Loucy (cell line): ENCODE results near the gene SH3RF2.
"Not testable (repeated sequence)": the region's sequence is repeated elsewhere in the genome, so short reads cannot be mapped to it uniquely, and the experiment has no call there.

Experiments
- H2AFZ ChIP-seq: fragments of 200-600 bp; sonication (generic); 2 replicates; pipeline ENCODE4 v1.6.0; 2016; ENCODE audit warnings: antibody characterized with exemption, mild to moderate bottlenecking, low read length, moderate library complexity
- H3F3A ChIP-seq: fragments of 200-600 bp; 2 replicates; pipeline ENCODE4 v1.6.0; 2016; ENCODE audit warnings: antibody characterized with exemption, low read depth, mild to moderate bottlenecking
- H3K27me3 ChIP-seq: fragments of 200-600 bp; sonication (generic); 2 replicates; pipeline ENCODE4 v1.6.1; 2014; ENCODE audit warnings: low read length, mild to moderate bottlenecking; ENCODE audit not compliant: insufficient read depth, poor library complexity, severe bottlenecking
- H3K36me3 ChIP-seq: fragments of 200-600 bp; sonication (generic); 2 replicates; pipeline ENCODE4 v1.6.1; 2016; ENCODE audit warnings: low read length; ENCODE audit not compliant: insufficient read depth
- H3K4me1 ChIP-seq: fragments of 200-600 bp; sonication (generic); 2 replicates; pipeline ENCODE4 v1.5.1; 2014; ENCODE audit warnings: low read length, mild to moderate bottlenecking; ENCODE audit not compliant: insufficient read depth, poor library complexity, severe bottlenecking
- H3K4me2 ChIP-seq: fragments of 200-600 bp; sonication (generic); 2 replicates; pipeline ENCODE4 v1.6.0; 2014; ENCODE audit warnings: antibody characterized with exemption, low read length, low read depth, mild to moderate bottlenecking; ENCODE audit not compliant: poor library complexity, severe bottlenecking
- H3K4me3 ChIP-seq: fragments of 200-600 bp; sonication (generic); 2 replicates; pipeline ENCODE4 v1.5.1; 2014; ENCODE audit warnings: low read length, mild to moderate bottlenecking, mixed read lengths; ENCODE audit not compliant: poor library complexity, severe bottlenecking
- H3K79me2 ChIP-seq: fragments of 200-600 bp; sonication (generic); 2 replicates; pipeline ENCODE4 v1.6.1; 2014; ENCODE audit warnings: low read length; ENCODE audit not compliant: insufficient read depth
- H3K9ac ChIP-seq: fragments of 200-600 bp; sonication (generic); 2 replicates; pipeline ENCODE4 v1.6.0; 2014; ENCODE audit warnings: mild to moderate bottlenecking, low read depth, low read length, moderate library complexity; ENCODE audit not compliant: poor library complexity, severe bottlenecking
- H3K9me2 ChIP-seq: fragments of 200-600 bp; sonication (generic); replicated peaks from 2 replicates; pipeline ENCODE4 v1.6.1; 2016; ENCODE audit warnings: low read depth, low read length, mixed read lengths
- H3K9me3 ChIP-seq: fragments of 200-600 bp; sonication (generic); 2 replicates; pipeline ENCODE4 v1.6.1; 2014; ENCODE audit warnings: mild to moderate bottlenecking, antibody characterized with exemption, low read length, low read depth; ENCODE audit not compliant: insufficient read depth
- H4K20me1 ChIP-seq: fragments of 200-600 bp; sonication (generic); 2 replicates; pipeline ENCODE4 v1.6.0; 2014; ENCODE audit warnings: antibody characterized with exemption, low read length, mild to moderate bottlenecking; ENCODE audit not compliant: insufficient read depth, poor library complexity, severe bottlenecking
- CTCF ChIP-seq: fragments of 200-600 bp; sonication (generic); conservative IDR thresholded peaks from 2 replicates; pipeline ENCODE4 v1.5.1; 2014; ENCODE audit warnings: mild to moderate bottlenecking, antibody characterized with exemption, low read length
- EZH2phosphoT487 ChIP-seq: fragments of 200-600 bp; IDR thresholded peaks from 2 replicates; pipeline ENCODE4 v1.6.1; 2018; ENCODE audit warnings: antibody characterized with exemption, mild to moderate bottlenecking, moderate library complexity, borderline replicate concordance

The SH3RF2 gene

GRCh38 chr5:145991044-145991575 is 54.7 kb downstream of the SH3RF2 start:
- no peak for TF ChIP-seq EZH2phosphoT487
- TF ChIP-seq CTCF, result no peak
- no peaks in the 10 kb centered on the region for H3K27me3 ChIP-seq
- H3F3A ChIP-seq, result no peaks in the 10 kb centered on the region
- H3K9ac ChIP-seq, result no peak overlapping the region
- H3K36me3 ChIP-seq, result no peaks in the 10 kb centered on the region
- H3K4me1 ChIP-seq, result no peaks in the 10 kb centered on the region
- H3K9me2 ChIP-seq, result no peaks in the 10 kb centered on the region
- no peak overlapping the region for H2AFZ ChIP-seq
- no peaks in the 10 kb centered on the region for H3K9me3 ChIP-seq
- no peaks in the 10 kb centered on the region for H3K79me2 ChIP-seq
- no peak overlapping the region for H3K4me2 ChIP-seq
- H3K4me3 ChIP-seq, result no peak overlapping the region
- no peaks in the 10 kb centered on the region for H4K20me1 ChIP-seq

- not testable (repeated sequence) for H3K4me3 ChIP-seq, H3K36me3 ChIP-seq, H3K79me2 ChIP-seq, H4K20me1 ChIP-seq, H3K4me2 ChIP-seq, H2AFZ ChIP-seq, H3K4me1 ChIP-seq, H3K27me3 ChIP-seq, H3K9me2 ChIP-seq, H3K9me3 ChIP-seq, H3F3A ChIP-seq, H3K9ac ChIP-seq
Measured at GRCh38 chr5:145993538-145993937, 57.2 kb downstream of the SH3RF2 start.

GRCh38 chr5:145996135-145996534 is 59.8 kb downstream of the SH3RF2 start:
- H3K36me3 ChIP-seq, result no peaks in the 10 kb centered on the region
- no peaks in the 10 kb centered on the region for H3F3A ChIP-seq
- TF ChIP-seq EZH2phosphoT487 (no peak), CTCF (no peak)
- H3K4me1 ChIP-seq, result no peaks in the 10 kb centered on the region
- H3K4me2 ChIP-seq, result no peak overlapping the region
- no peaks in the 10 kb centered on the region for H3K79me2 ChIP-seq
- H3K9me2 ChIP-seq, result no peaks in the 10 kb centered on the region
- H3K4me3 ChIP-seq, result no peak overlapping the region
- H3K9ac ChIP-seq, result no peak overlapping the region
- H4K20me1 ChIP-seq, result no peaks in the 10 kb centered on the region
- H2AFZ ChIP-seq, result no peak overlapping the region
- H3K9me3 ChIP-seq, result no peaks in the 10 kb centered on the region
- H3K27me3 ChIP-seq, result no peaks in the 10 kb centered on the region

GRCh38 chr5:145999208-145999607 is 62.8 kb downstream of the SH3RF2 start:
- Histone ChIP-seq H3K9me2 (no peaks in the 10 kb centered on the region), H3K79me2 (no peaks in the 10 kb centered on the region)
- no peak for TF ChIP-seq EZH2phosphoT487
- no peak for TF ChIP-seq CTCF

More at GRCh38 chr5:145999208-145999607, 62.8 kb downstream of the SH3RF2 start:
- Histone ChIP-seq H3F3A (no peaks in the 10 kb centered on the region), H3K9me3 (no peaks in the 10 kb centered on the region), H3K4me3 (no peak overlapping the region), H3K36me3 (no peaks in the 10 kb centered on the region), H2AFZ (no peak overlapping the region), H3K27me3 (no peaks in the 10 kb centered on the region), H4K20me1 (no peaks in the 10 kb centered on the region), H3K4me1 (no peaks in the 10 kb centered on the region), H3K4me2 (no peak overlapping the region), H3K9ac (no peak overlapping the region)
